Transverse colon (tissue), 3 donors: ENCODE measurements around the gene HMG20B.

Source experiments
- POLR2A ChIP-seq: fragments of 450-650 bp; IDR thresholded peaks from one replicate; pipeline ENCODE4 v1.6.1; 2016; ENCODE audit warnings: antibody characterized with exemption, mild to moderate bottlenecking, moderate library complexity
- TF ChIP-seq, protein P1 (sequence below), 5 experiments: fragments of 200-600 bp in 3 of 5; fragments of 450-650 bp in 2 of 5; sonication (generic) in 3 of 5; IDR thresholded peaks; 1 replicate in 2 of 5; 2 replicates in 3 of 5; pipeline ENCODE4 v1.5.1; 2016 to 2017; ENCODE audit warnings: antibody characterized with exemption in 5 of 5, inconsistent platforms in 3 of 5, mild to moderate bottlenecking in 2 of 5, moderate library complexity in 1 of 5

DNA sequence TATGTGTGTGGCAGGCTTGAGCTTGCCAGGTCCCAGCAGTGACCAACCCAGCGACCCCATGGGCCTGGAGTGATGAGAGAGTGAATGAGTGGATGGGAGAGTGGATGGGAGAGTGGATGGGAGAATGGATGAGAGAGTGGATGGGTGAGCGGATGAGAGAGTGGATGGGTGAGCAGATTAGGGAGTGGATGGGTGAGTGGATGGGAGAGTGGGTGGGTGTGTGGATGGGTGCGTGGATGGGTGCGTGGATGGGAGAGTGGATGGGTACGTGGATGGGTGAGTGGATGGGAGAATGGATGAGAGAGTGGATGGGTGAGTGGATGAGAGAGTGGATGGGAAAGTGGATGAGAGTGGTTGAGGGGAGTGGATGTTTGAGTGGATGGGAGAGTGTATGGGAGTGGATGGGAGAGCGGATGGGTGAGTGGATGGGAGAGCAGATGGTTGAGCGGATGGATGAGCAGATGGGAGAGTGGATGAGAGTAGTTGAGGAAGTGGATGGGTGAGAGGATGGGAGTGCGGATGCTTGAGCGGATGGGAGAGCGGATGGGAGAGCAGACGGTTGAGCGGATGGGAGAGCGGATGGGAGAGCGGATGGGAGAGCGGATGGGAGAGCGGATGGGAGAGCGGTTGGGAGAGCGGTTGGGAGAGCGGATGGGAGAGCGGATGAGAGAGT is 44.1 kb upstream of the HMG20B start:
- TF ChIP-seq POLR2A = no peak
- TF ChIP-seq, protein P1, sequence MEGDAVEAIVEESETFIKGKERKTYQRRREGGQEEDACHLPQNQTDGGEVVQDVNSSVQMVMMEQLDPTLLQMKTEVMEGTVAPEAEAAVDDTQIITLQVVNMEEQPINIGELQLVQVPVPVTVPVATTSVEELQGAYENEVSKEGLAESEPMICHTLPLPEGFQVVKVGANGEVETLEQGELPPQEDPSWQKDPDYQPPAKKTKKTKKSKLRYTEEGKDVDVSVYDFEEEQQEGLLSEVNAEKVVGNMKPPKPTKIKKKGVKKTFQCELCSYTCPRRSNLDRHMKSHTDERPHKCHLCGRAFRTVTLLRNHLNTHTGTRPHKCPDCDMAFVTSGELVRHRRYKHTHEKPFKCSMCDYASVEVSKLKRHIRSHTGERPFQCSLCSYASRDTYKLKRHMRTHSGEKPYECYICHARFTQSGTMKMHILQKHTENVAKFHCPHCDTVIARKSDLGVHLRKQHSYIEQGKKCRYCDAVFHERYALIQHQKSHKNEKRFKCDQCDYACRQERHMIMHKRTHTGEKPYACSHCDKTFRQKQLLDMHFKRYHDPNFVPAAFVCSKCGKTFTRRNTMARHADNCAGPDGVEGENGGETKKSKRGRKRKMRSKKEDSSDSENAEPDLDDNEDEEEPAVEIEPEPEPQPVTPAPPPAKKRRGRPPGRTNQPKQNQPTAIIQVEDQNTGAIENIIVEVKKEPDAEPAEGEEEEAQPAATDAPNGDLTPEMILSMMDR (IDR thresholded peaks at IDR 0.05) = no peak
